GM18499 (cell line): ENCODE results near the gene EXOC2.

Experiments used
- ATAC-seq: cut with Tn5 transposase; IDR thresholded peaks from one replicate; pipeline ENCODE4 v1.9.1; 2021; ENCODE audit warnings: moderate number of reproducible peaks; ENCODE audit not compliant: insufficient read depth, unreplicated experiment

The EXOC2 gene

DNA sequence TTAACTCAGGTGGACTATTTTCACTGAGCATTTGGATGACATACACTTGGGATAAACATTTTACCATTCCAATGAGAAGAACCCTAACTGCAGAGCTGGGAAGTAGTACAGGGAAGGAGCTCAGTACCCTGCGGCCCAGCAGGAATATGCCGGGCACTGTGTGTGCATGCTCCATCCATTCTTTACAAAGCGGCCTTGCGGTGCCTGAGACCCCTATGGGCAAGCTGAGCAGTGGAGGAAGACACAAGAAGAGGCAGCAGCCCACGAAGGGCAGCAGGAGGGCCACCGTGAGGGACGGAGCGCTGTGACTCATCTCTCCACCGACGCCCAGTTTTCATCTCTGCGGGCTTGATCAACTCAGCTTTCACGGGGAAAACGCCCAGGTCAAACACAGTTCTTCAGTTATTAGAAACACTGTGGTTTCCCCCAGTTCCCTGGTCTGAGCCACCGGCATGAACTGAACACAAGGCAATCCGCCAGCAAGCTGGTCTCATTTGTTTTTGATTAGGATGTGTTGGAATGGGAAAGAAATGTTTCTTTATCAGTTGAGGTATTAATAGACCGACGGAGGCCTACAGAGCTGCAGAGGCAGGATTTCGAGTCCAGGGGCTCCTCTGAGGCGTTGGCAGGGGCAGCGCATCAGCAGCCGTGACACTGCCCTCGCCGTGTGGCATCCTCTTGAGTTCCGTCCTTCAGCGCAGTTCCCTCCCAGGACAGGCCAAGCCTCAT lies 256.5 kb downstream of the EXOC2 start:
- ATAC-seq = no peak

- ATAC-seq = no peak
These were observed 257.3 kb downstream of the EXOC2 start for GRCh38 chr6:435441-436307.
